MM.1S (cell line): ENCODE data around the gene WNT9B.

Source experiments
- CTCF ChIP-seq: fragments of 300-600 bp; sonication (generic); IDR thresholded peaks from 2 replicates; pipeline ENCODE4 v1.5.1; 2016; ENCODE audit warnings: antibody characterized with exemption, low read length, mixed read lengths
- EZH2 ChIP-seq: fragments of 300-600 bp; sonication (generic); optimal IDR thresholded peaks from 2 replicates; pipeline ENCODE3; 2017; ENCODE audit warnings: low read depth, mild to moderate bottlenecking, antibody characterized with exemption, low read length, mixed read lengths

- TF ChIP-seq EZH2, result no peak
- TF ChIP-seq CTCF, result no peak
Measured at GRCh38 chr17:46818929-46819859, 32.2 kb upstream of the WNT9B start.
